ENCODE measurements around the gene PRXL2A. TPM values are rescaled to one million over a fixed set of nuclear protein-coding genes. Genes with fewer than 3 reads are reported as not detected.

PRXL2A gene
- total and polyA plus RNA-seq, 2 experiments from 2014 or later, result 31.8 to 51.7 TPM

- no peaks in the 10 kb centered on the region; the same call in 2 of the 3 replicates for H3K9me3 Mint-ChIP-seq
- H3K27me3 Mint-ChIP-seq (ENCODE audit: insufficient read depth, low read depth, poor library complexity), result peaks cover 15% of the 10 kb centered on the region
- peaks cover 15% of the 10 kb centered on the region; the same call in 1 of the 2 replicates for H3K4me1 ChIP-seq (ENCODE audit: insufficient read depth)
- H3K27me3 ChIP-seq (ENCODE audit: insufficient read depth), result peaks cover 29% of the 10 kb centered on the region
- ATAC-seq (no peak), DNase-seq (ENCODE audit: low spot score) (peak; percentile 28)
- H3F3A ChIP-seq (replicated peaks; ENCODE audit: low read depth), result 0 out of 2 replicates have a peak, but pooled peaks cover 5% of the 10 kb centered on the region
- no peak for TF ChIP-seq ZNF331 (CRISPR knock-in tag; IDR thresholded peaks at IDR 0.05; ENCODE audit: low read depth)
- TF ChIP-seq JUNB (IDR thresholded peaks at IDR 0.05; ENCODE audit: unreplicated experiment), result no peak
- no peak for TF ChIP-seq ETS1 (IDR thresholded peaks at IDR 0.05)
- no peak for TF ChIP-seq CREB1 (CRISPR knock-in tag; IDR thresholded peaks at IDR 0.05; ENCODE audit: low read depth)
- no peak for TF ChIP-seq ZNF114 (CRISPR knock-in tag; IDR thresholded peaks at IDR 0.05)
- TF ChIP-seq, protein P1, sequence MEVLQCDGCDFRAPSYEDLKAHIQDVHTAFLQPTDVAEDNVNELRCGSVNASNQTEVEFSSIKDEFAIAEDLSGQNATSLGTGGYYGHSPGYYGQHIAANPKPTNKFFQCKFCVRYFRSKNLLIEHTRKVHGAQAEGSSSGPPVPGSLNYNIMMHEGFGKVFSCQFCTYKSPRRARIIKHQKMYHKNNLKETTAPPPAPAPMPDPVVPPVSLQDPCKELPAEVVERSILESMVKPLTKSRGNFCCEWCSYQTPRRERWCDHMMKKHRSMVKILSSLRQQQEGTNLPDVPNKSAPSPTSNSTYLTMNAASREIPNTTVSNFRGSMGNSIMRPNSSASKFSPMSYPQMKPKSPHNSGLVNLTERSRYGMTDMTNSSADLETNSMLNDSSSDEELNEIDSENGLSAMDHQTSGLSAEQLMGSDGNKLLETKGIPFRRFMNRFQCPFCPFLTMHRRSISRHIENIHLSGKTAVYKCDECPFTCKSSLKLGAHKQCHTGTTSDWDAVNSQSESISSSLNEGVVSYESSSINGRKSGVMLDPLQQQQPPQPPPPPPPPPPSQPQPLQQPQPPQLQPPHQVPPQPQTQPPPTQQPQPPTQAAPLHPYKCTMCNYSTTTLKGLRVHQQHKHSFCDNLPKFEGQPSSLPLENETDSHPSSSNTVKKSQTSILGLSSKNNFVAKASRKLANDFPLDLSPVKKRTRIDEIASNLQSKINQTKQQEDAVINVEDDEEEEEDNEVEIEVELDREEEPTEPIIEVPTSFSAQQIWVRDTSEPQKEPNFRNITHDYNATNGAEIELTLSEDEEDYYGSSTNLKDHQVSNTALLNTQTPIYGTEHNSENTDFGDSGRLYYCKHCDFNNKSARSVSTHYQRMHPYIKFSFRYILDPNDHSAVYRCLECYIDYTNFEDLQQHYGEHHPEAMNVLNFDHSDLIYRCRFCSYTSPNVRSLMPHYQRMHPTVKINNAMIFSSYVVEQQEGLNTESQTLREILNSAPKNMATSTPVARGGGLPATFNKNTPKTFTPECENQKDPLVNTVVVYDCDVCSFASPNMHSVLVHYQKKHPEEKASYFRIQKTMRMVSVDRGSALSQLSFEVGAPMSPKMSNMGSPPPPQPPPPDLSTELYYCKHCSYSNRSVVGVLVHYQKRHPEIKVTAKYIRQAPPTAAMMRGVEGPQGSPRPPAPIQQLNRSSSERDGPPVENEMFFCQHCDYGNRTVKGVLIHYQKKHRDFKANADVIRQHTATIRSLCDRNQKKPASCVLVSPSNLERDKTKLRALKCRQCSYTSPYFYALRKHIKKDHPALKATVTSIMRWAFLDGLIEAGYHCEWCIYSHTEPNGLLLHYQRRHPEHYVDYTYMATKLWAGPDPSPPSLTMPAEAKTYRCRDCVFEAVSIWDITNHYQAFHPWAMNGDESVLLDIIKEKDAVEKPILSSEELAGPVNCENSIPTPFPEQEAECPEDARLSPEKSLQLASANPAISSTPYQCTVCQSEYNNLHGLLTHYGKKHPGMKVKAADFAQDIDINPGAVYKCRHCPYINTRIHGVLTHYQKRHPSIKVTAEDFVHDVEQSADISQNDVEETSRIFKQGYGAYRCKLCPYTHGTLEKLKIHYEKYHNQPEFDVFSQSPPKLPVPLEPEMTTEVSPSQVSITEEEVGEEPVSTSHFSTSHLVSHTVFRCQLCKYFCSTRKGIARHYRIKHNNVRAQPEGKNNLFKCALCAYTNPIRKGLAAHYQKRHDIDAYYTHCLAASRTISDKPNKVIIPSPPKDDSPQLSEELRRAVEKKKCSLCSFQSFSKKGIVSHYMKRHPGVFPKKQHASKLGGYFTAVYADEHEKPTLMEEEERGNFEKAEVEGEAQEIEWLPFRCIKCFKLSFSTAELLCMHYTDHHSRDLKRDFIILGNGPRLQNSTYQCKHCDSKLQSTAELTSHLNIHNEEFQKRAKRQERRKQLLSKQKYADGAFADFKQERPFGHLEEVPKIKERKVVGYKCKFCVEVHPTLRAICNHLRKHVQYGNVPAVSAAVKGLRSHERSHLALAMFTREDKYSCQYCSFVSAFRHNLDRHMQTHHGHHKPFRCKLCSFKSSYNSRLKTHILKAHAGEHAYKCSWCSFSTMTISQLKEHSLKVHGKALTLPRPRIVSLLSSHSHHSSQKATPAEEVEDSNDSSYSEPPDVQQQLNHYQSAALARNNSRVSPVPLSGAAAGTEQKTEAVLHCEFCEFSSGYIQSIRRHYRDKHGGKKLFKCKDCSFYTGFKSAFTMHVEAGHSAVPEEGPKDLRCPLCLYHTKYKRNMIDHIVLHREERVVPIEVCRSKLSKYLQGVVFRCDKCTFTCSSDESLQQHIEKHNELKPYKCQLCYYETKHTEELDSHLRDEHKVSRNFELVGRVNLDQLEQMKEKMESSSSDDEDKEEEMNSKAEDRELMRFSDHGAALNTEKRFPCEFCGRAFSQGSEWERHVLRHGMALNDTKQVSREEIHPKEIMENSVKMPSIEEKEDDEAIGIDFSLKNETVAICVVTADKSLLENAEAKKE (CRISPR knock-in tag; IDR thresholded peaks at IDR 0.05), result no peak
- no peak for TF ChIP-seq EZH2phosphoT487 (IDR thresholded peaks at IDR 0.05; ENCODE audit: unreplicated experiment)
- TF ChIP-seq POLR2AphosphoS5 (IDR thresholded peaks at IDR 0.05; ENCODE audit: low read depth), result no peak
- TF ChIP-seq, protein P2, sequence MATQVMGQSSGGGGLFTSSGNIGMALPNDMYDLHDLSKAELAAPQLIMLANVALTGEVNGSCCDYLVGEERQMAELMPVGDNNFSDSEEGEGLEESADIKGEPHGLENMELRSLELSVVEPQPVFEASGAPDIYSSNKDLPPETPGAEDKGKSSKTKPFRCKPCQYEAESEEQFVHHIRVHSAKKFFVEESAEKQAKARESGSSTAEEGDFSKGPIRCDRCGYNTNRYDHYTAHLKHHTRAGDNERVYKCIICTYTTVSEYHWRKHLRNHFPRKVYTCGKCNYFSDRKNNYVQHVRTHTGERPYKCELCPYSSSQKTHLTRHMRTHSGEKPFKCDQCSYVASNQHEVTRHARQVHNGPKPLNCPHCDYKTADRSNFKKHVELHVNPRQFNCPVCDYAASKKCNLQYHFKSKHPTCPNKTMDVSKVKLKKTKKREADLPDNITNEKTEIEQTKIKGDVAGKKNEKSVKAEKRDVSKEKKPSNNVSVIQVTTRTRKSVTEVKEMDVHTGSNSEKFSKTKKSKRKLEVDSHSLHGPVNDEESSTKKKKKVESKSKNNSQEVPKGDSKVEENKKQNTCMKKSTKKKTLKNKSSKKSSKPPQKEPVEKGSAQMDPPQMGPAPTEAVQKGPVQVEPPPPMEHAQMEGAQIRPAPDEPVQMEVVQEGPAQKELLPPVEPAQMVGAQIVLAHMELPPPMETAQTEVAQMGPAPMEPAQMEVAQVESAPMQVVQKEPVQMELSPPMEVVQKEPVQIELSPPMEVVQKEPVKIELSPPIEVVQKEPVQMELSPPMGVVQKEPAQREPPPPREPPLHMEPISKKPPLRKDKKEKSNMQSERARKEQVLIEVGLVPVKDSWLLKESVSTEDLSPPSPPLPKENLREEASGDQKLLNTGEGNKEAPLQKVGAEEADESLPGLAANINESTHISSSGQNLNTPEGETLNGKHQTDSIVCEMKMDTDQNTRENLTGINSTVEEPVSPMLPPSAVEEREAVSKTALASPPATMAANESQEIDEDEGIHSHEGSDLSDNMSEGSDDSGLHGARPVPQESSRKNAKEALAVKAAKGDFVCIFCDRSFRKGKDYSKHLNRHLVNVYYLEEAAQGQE (IDR thresholded peaks at IDR 0.05; ENCODE audit: unreplicated experiment), result no peak
- TF ChIP-seq, protein P3, sequence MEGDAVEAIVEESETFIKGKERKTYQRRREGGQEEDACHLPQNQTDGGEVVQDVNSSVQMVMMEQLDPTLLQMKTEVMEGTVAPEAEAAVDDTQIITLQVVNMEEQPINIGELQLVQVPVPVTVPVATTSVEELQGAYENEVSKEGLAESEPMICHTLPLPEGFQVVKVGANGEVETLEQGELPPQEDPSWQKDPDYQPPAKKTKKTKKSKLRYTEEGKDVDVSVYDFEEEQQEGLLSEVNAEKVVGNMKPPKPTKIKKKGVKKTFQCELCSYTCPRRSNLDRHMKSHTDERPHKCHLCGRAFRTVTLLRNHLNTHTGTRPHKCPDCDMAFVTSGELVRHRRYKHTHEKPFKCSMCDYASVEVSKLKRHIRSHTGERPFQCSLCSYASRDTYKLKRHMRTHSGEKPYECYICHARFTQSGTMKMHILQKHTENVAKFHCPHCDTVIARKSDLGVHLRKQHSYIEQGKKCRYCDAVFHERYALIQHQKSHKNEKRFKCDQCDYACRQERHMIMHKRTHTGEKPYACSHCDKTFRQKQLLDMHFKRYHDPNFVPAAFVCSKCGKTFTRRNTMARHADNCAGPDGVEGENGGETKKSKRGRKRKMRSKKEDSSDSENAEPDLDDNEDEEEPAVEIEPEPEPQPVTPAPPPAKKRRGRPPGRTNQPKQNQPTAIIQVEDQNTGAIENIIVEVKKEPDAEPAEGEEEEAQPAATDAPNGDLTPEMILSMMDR (conservative IDR thresholded peaks at IDR 0.05; ENCODE audit: low read depth in 2 of 2), result no peak
- TF ChIP-seq STAT1 (IDR thresholded peaks at IDR 0.05; ENCODE audit: unreplicated experiment), result no peak
- no peak for TF ChIP-seq NANOG (IDR thresholded peaks at IDR 0.05; ENCODE audit: borderline replicate concordance)
- TF ChIP-seq EZH2 (IDR thresholded peaks at IDR 0.05; ENCODE audit: low read depth, unreplicated experiment), result no peak
- peaks cover 20% of the 10 kb centered on the region for H3K4me1 Mint-ChIP-seq
- H3K4me2 ChIP-seq, result no peak overlapping the region
- no peak overlapping the region for H3K4me3 ChIP-seq
- no peaks in the 10 kb centered on the region for H3K9me2 ChIP-seq (ENCODE audit: insufficient read depth)
- no peak overlapping the region for H3K27ac ChIP-seq (ENCODE audit: low read depth)
- H3K4me3 Mint-ChIP-seq, result no peak overlapping the region
- peaks cover 4% of the 10 kb centered on the region; the same call in 1 of the 2 replicates for H4K20me1 ChIP-seq (replicated peaks; ENCODE audit: insufficient read depth)
- H3K27ac Mint-ChIP-seq, result no peak overlapping the region
- peaks cover 9% of the 10 kb centered on the region; the same call in 1 of the 2 replicates for H3K79me2 ChIP-seq (replicated peaks; ENCODE audit: insufficient read depth)
- H3K36me3 Mint-ChIP-seq (ENCODE audit: low read depth), result no peaks in the 10 kb centered on the region
- H3K36me3 ChIP-seq (ENCODE audit: insufficient read depth), result no peaks in the 10 kb centered on the region
- H2AFZ ChIP-seq, result no peak overlapping the region
Measured at GRCh38 chr10:80405626-80406025, 2.7 kb upstream of the PRXL2A start.

All from GM23338 (cell line).